WTC11 (cell line): ENCODE data around the gene SYPL2. TPM values are rescaled to one million over a fixed set of nuclear protein-coding genes. Genes with fewer than 3 reads are reported as not detected.

Source experiments
- ATF1 ChIP-seq: sonication (generic); formaldehyde crosslinking; IDR thresholded peaks from 2 replicates; pipeline ENCODE4 v1.8.1; 2023; ENCODE audit warnings: mild to moderate bottlenecking, moderate library complexity, missing genetic modification reagents
- CBFB ChIP-seq: sonication (generic); formaldehyde crosslinking; IDR thresholded peaks from 2 replicates; pipeline ENCODE4 v1.8.1; 2022; ENCODE audit warnings: mild to moderate bottlenecking, low read depth, missing genetic modification reagents
- E2F1 ChIP-seq: sonication (generic); formaldehyde crosslinking; IDR thresholded peaks from 2 replicates; pipeline ENCODE4 v1.8.0; 2022; ENCODE audit warnings: mild to moderate bottlenecking, missing genetic modification reagents
- E2F5 ChIP-seq: sonication (generic); formaldehyde crosslinking; IDR thresholded peaks from 2 replicates; pipeline ENCODE4 v1.8.1; 2022; ENCODE audit warnings: mild to moderate bottlenecking, moderate library complexity, missing genetic modification reagents
- EMX1 ChIP-seq: fragments of 250-450 bp; sonication (Bioruptor Pico); IDR thresholded peaks from 2 replicates; pipeline ENCODE4 v1.8.0; 2021; ENCODE audit warnings: mild to moderate bottlenecking
- ESRRA ChIP-seq: sonication (generic); formaldehyde crosslinking; IDR thresholded peaks from 2 replicates; pipeline ENCODE4 v1.8.1; 2022; ENCODE audit warnings: mild to moderate bottlenecking, missing genetic modification reagents, borderline replicate concordance
- FOXJ3 ChIP-seq: sonication (generic); formaldehyde crosslinking; IDR thresholded peaks from 2 replicates; pipeline ENCODE4 v1.9.0; 2021; ENCODE audit warnings: missing genetic modification reagents, mild to moderate bottlenecking, borderline replicate concordance
- FOXP4 ChIP-seq: sonication (generic); formaldehyde crosslinking; IDR thresholded peaks from 2 replicates; pipeline ENCODE4 v1.8.0; 2022; ENCODE audit warnings: mild to moderate bottlenecking, missing genetic modification reagents
- GTF2I ChIP-seq: fragments of 250-450 bp; sonication (Bioruptor Pico); conservative IDR thresholded peaks from 2 replicates; pipeline ENCODE4 v1.4.0; 2021; ENCODE audit warnings: mild to moderate bottlenecking
- HMGXB4 ChIP-seq: sonication (generic); formaldehyde crosslinking; IDR thresholded peaks from 2 replicates; pipeline ENCODE4 v1.8.1; 2023; ENCODE audit warnings: mild to moderate bottlenecking, moderate library complexity, missing genetic modification reagents
- MLX ChIP-seq: sonication (generic); formaldehyde crosslinking; IDR thresholded peaks from 2 replicates; pipeline ENCODE4 v1.8.1; 2023; ENCODE audit warnings: mild to moderate bottlenecking, missing genetic modification reagents, moderate library complexity
- MXD4 ChIP-seq: fragments of 250-450 bp; sonication (Bioruptor Pico); IDR thresholded peaks from 2 replicates; pipeline ENCODE4 v1.8.0; 2021; ENCODE audit warnings: mild to moderate bottlenecking, moderate library complexity, borderline replicate concordance
- PRRX2 ChIP-seq: fragments of 250-450 bp; sonication (Bioruptor Pico); IDR thresholded peaks from 2 replicates; pipeline ENCODE4 v1.8.0; 2021; ENCODE audit warnings: mild to moderate bottlenecking
- STAT6 ChIP-seq: sonication (generic); formaldehyde crosslinking; conservative IDR thresholded peaks from 2 replicates; pipeline ENCODE4 v1.8.1; 2023; ENCODE audit warnings: mild to moderate bottlenecking, low read depth, missing genetic modification reagents, moderate library complexity
- TCF7 ChIP-seq: sonication (generic); formaldehyde crosslinking; IDR thresholded peaks from 2 replicates; pipeline ENCODE4 v1.8.0; 2022; ENCODE audit warnings: mild to moderate bottlenecking, low read depth, missing genetic modification reagents, moderate library complexity
- USF2 ChIP-seq: sonication (generic); formaldehyde crosslinking; IDR thresholded peaks from 2 replicates; pipeline ENCODE4 v1.8.1; 2023; ENCODE audit warnings: mild to moderate bottlenecking, missing genetic modification reagents, moderate library complexity
- ZMAT4 ChIP-seq: fragments of 250-450 bp; sonication (Bioruptor Pico); IDR thresholded peaks from 2 replicates; pipeline ENCODE4 v1.9.0; 2021; ENCODE audit warnings: mild to moderate bottlenecking
- ZNF281 ChIP-seq: sonication (generic); formaldehyde crosslinking; IDR thresholded peaks from 2 replicates; pipeline ENCODE4 v1.8.0; 2023; ENCODE audit warnings: mild to moderate bottlenecking, missing genetic modification reagents
- ZNF416 ChIP-seq: fragments of 250-450 bp; sonication (Bioruptor Pico); IDR thresholded peaks from 2 replicates; pipeline ENCODE4 v1.9.0; 2021; ENCODE audit warnings: mild to moderate bottlenecking, inconsistent platforms
- ZNF423 ChIP-seq: fragments of 250-450 bp; sonication (Bioruptor Pico); IDR thresholded peaks from 2 replicates; pipeline ENCODE4 v2.1.2; 2022; ENCODE audit warnings: mild to moderate bottlenecking, moderate library complexity
- ZNF512 ChIP-seq: sonication (generic); formaldehyde crosslinking; IDR thresholded peaks from 2 replicates; pipeline ENCODE4 v1.8.1; 2022; ENCODE audit warnings: missing genetic modification reagents, borderline replicate concordance
- ZNF671 ChIP-seq: fragments of 250-450 bp; sonication (Bioruptor Pico); IDR thresholded peaks from 2 replicates; pipeline ENCODE4 v1.8.0; 2021; ENCODE audit warnings: mild to moderate bottlenecking
- total RNA-seq: library from RNA; stranded (reverse); gene quantifications from 3 replicates; pipeline ENCODE4 v1.2.3, GENCODE V29; 2021

SYPL2 gene
- total RNA-seq, 1 experiment from 2014 or later: 3.7 TPM

GRCh38 chr1:109483672-109484518, 17.5 kb downstream of the SYPL2 start, which contains the start of gene ATXN7L2 (continued):
- TF ChIP-seq PRRX2 (peak; percentile 79; the same call in 1 of the 2 replicates), ESRRA (CRISPR knock-in tag) (no peak), ZMAT4 (CRISPR knock-in tag) (no peak), ATF1 (no peak), HMGXB4 (CRISPR knock-in tag) (peak; percentile 56), E2F5 (CRISPR knock-in tag) (peak; percentile 57; the same call in 1 of the 2 replicates), MLX (no peak), ZNF671 (CRISPR knock-in tag) (no peak), MXD4 (CRISPR knock-in tag) (no peak), ZNF281 (CRISPR knock-in tag) (0 out of 2 replicates have a peak, but pooled peaks have one; percentile 16), STAT6 (CRISPR knock-in tag) (no peak), FOXP4 (CRISPR knock-in tag) (no peak), ZNF423 (CRISPR knock-in tag) (no peak), ZNF512 (CRISPR knock-in tag) (no peak), GTF2I (CRISPR knock-in tag) (0 out of 2 replicates have a peak, but pooled peaks have one; percentile 43), CBFB (CRISPR knock-in tag) (no peak), TCF7 (CRISPR knock-in tag) (no peak), ZNF416 (CRISPR knock-in tag) (peak; percentile 89), USF2 (CRISPR knock-in tag) (0 out of 2 replicates have a peak, but pooled peaks have one; percentile 16), EMX1 (CRISPR knock-in tag) (0 out of 2 replicates have a peak, but pooled peaks have one; percentile 44), E2F1 (no peak), FOXJ3 (CRISPR knock-in tag) (no peak)
